Liver (tissue), 9 donors: ENCODE data around the gene SHROOM2. TPM values are rescaled to one million over a fixed set of nuclear protein-coding genes. Genes with fewer than 3 reads are reported as not detected.

Experiments used
- DNase-seq: peaks from one replicate; pipeline ENCODE4 v3.0.0-alpha.2; 2017; ENCODE audit warnings: low spot score
- H3K27ac ChIP-seq, 2 donors: one replicate each; pipeline ENCODE4 v1.7.0; 2013; ENCODE audit warnings: inconsistent platforms in 2 of 2, low read length in 2 of 2, control low read depth in 1 of 2, low read depth in 1 of 2, mild to moderate bottlenecking in 1 of 2
- H3K27me3 ChIP-seq, 4 donors: one replicate each; pipeline versions ENCODE4 v1.6.1 to v1.7.0; 2013; ENCODE audit warnings: low read length in 3 of 4, inconsistent platforms in 1 of 4, mild to moderate bottlenecking in 1 of 4, moderate library complexity in 1 of 4; ENCODE audit not compliant: control insufficient read depth in 4 of 4, insufficient read depth in 4 of 4
- H3K36me3 ChIP-seq, 4 donors: one replicate each; pipeline versions ENCODE4 v1.6.1 to v1.7.0; 2013; ENCODE audit warnings: low read length in 3 of 4, mild to moderate bottlenecking in 3 of 4, low read depth in 1 of 4, moderate library complexity in 1 of 4; ENCODE audit not compliant: control insufficient read depth in 4 of 4, insufficient read depth in 3 of 4
- H3K4me1 ChIP-seq, 4 donors: one replicate each; pipeline versions ENCODE4 v1.6.1 to v1.7.0; 2013; ENCODE audit warnings: low read length in 3 of 4, mild to moderate bottlenecking in 3 of 4, moderate library complexity in 1 of 4; ENCODE audit not compliant: control insufficient read depth in 4 of 4, insufficient read depth in 4 of 4
- H3K4me3 ChIP-seq, 3 donors: one replicate each; pipeline versions ENCODE4 v1.6.1 to v1.7.0; 2013; ENCODE audit warnings: low read length in 3 of 3, control low read depth in 1 of 3, low read depth in 1 of 3, mild to moderate bottlenecking in 1 of 3
- H3K9ac ChIP-seq, 2 donors: one replicate each; pipeline ENCODE4 v1.7.0; 2013; ENCODE audit warnings: low read length in 2 of 2, mild to moderate bottlenecking in 2 of 2, moderate library complexity in 2 of 2, control low read depth in 1 of 2, low read depth in 1 of 2
- H3K9me3 ChIP-seq, 4 donors: one replicate each; pipeline versions ENCODE4 v1.6.1 to v1.7.0; 2013; ENCODE audit warnings: low read length in 3 of 4; ENCODE audit not compliant: control insufficient read depth in 4 of 4
- ATF3 ChIP-seq: IDR thresholded peaks from 2 replicates; pipeline ENCODE4 v1.6.1; 2016; ENCODE audit warnings: antibody characterized with exemption
- CTCF ChIP-seq: fragments of 150-350 bp; IDR thresholded peaks from 2 replicates; pipeline ENCODE4 v1.5.1; 2017; ENCODE audit warnings: improper control_type of control experiment, low read depth, low read length; ENCODE audit not compliant: missing input control
- EGR1 ChIP-seq, 2 donors: IDR thresholded peaks; 2 replicates each; pipeline ENCODE4 v1.6.1; 2016 to 2018; ENCODE audit warnings: antibody characterized with exemption in 2 of 2, low read depth in 2 of 2
- FOXA1 ChIP-seq: IDR thresholded peaks from 2 replicates; pipeline ENCODE4 v1.6.1; 2016; ENCODE audit warnings: antibody characterized with exemption
- FOXA2 ChIP-seq: IDR thresholded peaks from 2 replicates; pipeline ENCODE4 v1.6.1; 2016; ENCODE audit warnings: antibody characterized with exemption
- HNF4A ChIP-seq, 2 donors: conservative IDR thresholded peaks; 2 replicates each; pipeline ENCODE4 v1.6.1; 2016; ENCODE audit warnings: antibody characterized with exemption in 2 of 2, mild to moderate bottlenecking in 2 of 2
- HNF4G ChIP-seq: IDR thresholded peaks from 2 replicates; pipeline ENCODE4 v1.6.1; 2016; ENCODE audit warnings: antibody characterized with exemption
- JUND ChIP-seq, 2 donors: IDR thresholded peaks; 2 replicates each; pipeline ENCODE4 v1.6.1; 2016; ENCODE audit warnings: antibody characterized with exemption in 2 of 2
- MAX ChIP-seq: IDR thresholded peaks from 2 replicates; pipeline ENCODE4 v1.6.1; 2016; ENCODE audit warnings: antibody characterized with exemption
- NR2F2 ChIP-seq: IDR thresholded peaks from 2 replicates; pipeline ENCODE4 v1.6.1; 2016; ENCODE audit warnings: antibody characterized with exemption
- RAD21 ChIP-seq, 2 donors: IDR thresholded peaks; 2 replicates each; pipeline ENCODE4 v1.6.1; 2016; ENCODE audit warnings: antibody characterized with exemption in 2 of 2, mild to moderate bottlenecking in 2 of 2
- RXRA ChIP-seq, 2 donors: IDR thresholded peaks; 2 replicates each; pipeline ENCODE4 v1.6.1; 2017 to 2018; ENCODE audit warnings: antibody characterized with exemption in 2 of 2, mild to moderate bottlenecking in 1 of 2
- SP1 ChIP-seq: IDR thresholded peaks from 2 replicates; pipeline ENCODE4 v1.6.1; 2018; ENCODE audit warnings: antibody characterized with exemption, mild to moderate bottlenecking
- TAF1 ChIP-seq: conservative IDR thresholded peaks from 2 replicates; pipeline ENCODE4 v1.6.1; 2016; ENCODE audit warnings: antibody characterized with exemption, mild to moderate bottlenecking
- YY1 ChIP-seq: IDR thresholded peaks from 2 replicates; pipeline ENCODE4 v1.6.1; 2016; ENCODE audit warnings: antibody characterized with exemption, mild to moderate bottlenecking
- WGBS: extraction: QIAGEN DNeasy Blood & Tissue Kit; methylation state at CpG from one replicate; pipeline ENCODE4 v1.1.7; 2013; 5-methylcytosine and 5-hydroxymethylcytosine counted together
- polyA plus RNA-seq, 2 donors: library from polyadenylated mRNA; stranded (reverse) in 1 of 2; unstranded in 1 of 2; fragments of 200-250 nt in 1 of 2; fragments of >200 nt in 1 of 2; fragmentation: Nextera tagmentation in 1 of 2; extraction: Ambion mirVana in 1 of 2; gene quantifications; one replicate each; pipeline versions ENCODE4 v1.2.1 to v1.2.3, GENCODE V29; 2013 to 2015
- total RNA-seq, 2 donors: library from RNA; depleted of rRNA; stranded (reverse); fragments of >200 nt; gene quantifications; one replicate each; pipeline ENCODE4 v1.2.3, GENCODE V29; 2014
- donor health status: healthy.
- donor health status: healthy.
- donor health status: healthy.
- donor health status: healthy.
- donor health status: healthy.

SHROOM2 gene
- total and polyA plus RNA-seq, 4 donors = 1.1 to 5.4 (median 3.6) TPM

GRCh38 chrX:9992724-9993123 lies 206.5 kb downstream of the SHROOM2 start:
- Histone ChIP-seq H3K4me1 (no peaks in the 10 kb centered on the region), H3K36me3 (no peaks in the 10 kb centered on the region), H3K27ac (no peak overlapping the region), H3K4me3 (no peak overlapping the region), H3K9ac (no peak overlapping the region), H3K9me3 (no peaks in the 10 kb centered on the region), H3K27me3 (no peaks in the 10 kb centered on the region)
- 98% methylated on average over 18 of the region's 18 CpGs for WGBS
- no peak for DNase-seq
- TF ChIP-seq SP1 (no peak), NR2F2 (no peak), MAX (no peak), JUND (IDR thresholded peaks at IDR 0.05) (no peak), YY1 (no peak), EGR1 (IDR thresholded peaks at IDR 0.05; ENCODE audit: low read depth in 2 of 2) (no peak), RXRA (IDR thresholded peaks at IDR 0.05) (no peak), CTCF (no peak), ATF3 (no peak), HNF4A (conservative IDR thresholded peaks at IDR 0.05) (no peak), HNF4G (no peak), RAD21 (IDR thresholded peaks at IDR 0.05) (no peak)

GRCh38 chrX:9995855-9996339 lies 209.7 kb downstream of the SHROOM2 start:
- Histone ChIP-seq H3K27me3 (no peaks in the 10 kb centered on the region), H3K36me3 (no peaks in the 10 kb centered on the region), H3K4me3 (no peak overlapping the region), H3K9ac (no peak overlapping the region), H3K9me3 (no peaks in the 10 kb centered on the region), H3K27ac (no peak overlapping the region), H3K4me1 (no peaks in the 10 kb centered on the region)
- WGBS = 23% methylated on average over 18 of the region's 18 CpGs
- TF ChIP-seq RXRA (IDR thresholded peaks at IDR 0.05) (peak in 1 of 2 donors; percentile 16), FOXA1 (peak; percentile 14), RAD21 (IDR thresholded peaks at IDR 0.05) (peak; percentile 98 to 99), TAF1 (no peak), CTCF (peak; percentile 98)
- peak; percentile 79 for DNase-seq

- H3K9me3 ChIP-seq = no peaks in the 10 kb centered on the region
- no peaks in the 10 kb centered on the region for H3K4me1 ChIP-seq
- H3K9ac ChIP-seq = no peak overlapping the region
- H3K27ac ChIP-seq = no peak overlapping the region
- TF ChIP-seq JUND (IDR thresholded peaks at IDR 0.05) = no peak
- no peak for TF ChIP-seq SP1
- TF ChIP-seq FOXA1 = no peak
- TF ChIP-seq MAX = no peak
- TF ChIP-seq FOXA2 = no peak
- no peak for TF ChIP-seq RAD21 (IDR thresholded peaks at IDR 0.05)
- no peaks in the 10 kb centered on the region for H3K27me3 ChIP-seq
- WGBS = 95% methylated on average over 9 of the region's 9 CpGs
- no peak overlapping the region for H3K4me3 ChIP-seq
- DNase-seq = no peak
- H3K36me3 ChIP-seq = no peaks in the 10 kb centered on the region
Observed at GRCh38 chrX:9997041-9997440, 210.8 kb downstream of the SHROOM2 start.
